ENCODE measurements around the gene ADD2.

GRCh38 chr2:70686577-70687460 lies 81.2 kb downstream of the ADD2 start:
- no peak for TF ChIP-seq POLR2A (IDR thresholded peaks at IDR 0.05)
- TF ChIP-seq CTCF (IDR thresholded peaks at IDR 0.05), result no peak

Measured in thyroid gland (tissue), 4 donors.